Endodermal cell (in vitro differentiated cells): Measurements from ENCODE around the gene ACOT2. TPM values are rescaled to one million over a fixed set of nuclear protein-coding genes. Genes with fewer than 3 reads are reported as not detected.
A peak's percentile ranks its signal among the peaks of the same experiment; 100 is the strongest.

ENCODE experiments used
- DNase-seq: peaks from one replicate; pipeline ENCODE4 v3.0.0-alpha.2; 2017
- H3K27ac ChIP-seq: 2 replicates; pipeline ENCODE4 v1.5.1; 2013; ENCODE audit warnings: mild to moderate bottlenecking, low read depth, low read length, moderate library complexity
- H3K27me3 ChIP-seq: 2 replicates; pipeline ENCODE4 v1.6.1; 2013; ENCODE audit warnings: mild to moderate bottlenecking, low read length, moderate library complexity; ENCODE audit not compliant: insufficient read depth, control insufficient read depth, poor library complexity, severe bottlenecking
- H3K36me3 ChIP-seq: 2 replicates; pipeline ENCODE4 v1.7.0; 2013; ENCODE audit warnings: mild to moderate bottlenecking, low read length, moderate library complexity; ENCODE audit not compliant: control insufficient read depth, insufficient read depth
- H3K4me1 ChIP-seq: one replicate; pipeline ENCODE4 v1.7.0; 2013; ENCODE audit warnings: low read length; ENCODE audit not compliant: control insufficient read depth, insufficient read depth
- H3K4me3 ChIP-seq: 2 replicates; pipeline ENCODE4 v1.5.1; 2013; ENCODE audit warnings: mild to moderate bottlenecking, low read length, moderate library complexity
- H3K9ac ChIP-seq: 2 replicates; pipeline ENCODE4 v1.6.1; 2013; ENCODE audit warnings: mild to moderate bottlenecking, low read length, moderate library complexity; ENCODE audit not compliant: poor library complexity, severe bottlenecking; ENCODE audit errors: extremely low read depth
- H3K9me3 ChIP-seq: 2 replicates; pipeline ENCODE4 v1.6.1; 2013; ENCODE audit warnings: mild to moderate bottlenecking, low read length, moderate library complexity; ENCODE audit not compliant: control insufficient read depth
- H3K27ac Mint-ChIP-seq: 2 replicates; pipeline ENCODE4 v1.8.0; 2020; ENCODE audit warnings: mixed read lengths
- H3K27me3 Mint-ChIP-seq: 2 replicates; pipeline ENCODE4 v1.8.0; 2021; ENCODE audit warnings: mild to moderate bottlenecking, mixed read lengths; ENCODE audit not compliant: insufficient read depth
- H3K36me3 Mint-ChIP-seq: 2 replicates; pipeline ENCODE4 v1.8.0; 2020; ENCODE audit warnings: low read depth, mixed read lengths
- H3K4me1 Mint-ChIP-seq: 2 replicates; pipeline ENCODE4 v1.8.0; 2020; ENCODE audit warnings: mixed read lengths
- H3K4me3 Mint-ChIP-seq: 2 replicates; pipeline ENCODE4 v1.8.0; 2020; ENCODE audit warnings: mild to moderate bottlenecking, moderate library complexity, mixed read lengths
- H3K9me3 Mint-ChIP-seq: 2 replicates; pipeline ENCODE4 v1.8.0; 2020; ENCODE audit warnings: mild to moderate bottlenecking, mixed read lengths
- CTCF ChIP-seq: fragments of 200-600 bp; sonication (generic); conservative IDR thresholded peaks from 2 replicates; pipeline ENCODE4 v1.5.0; 2021; ENCODE audit warnings: antibody characterized with exemption, mild to moderate bottlenecking
- whole genome bisulfite sequencing, 2 experiments: methylation state at CpG; one replicate each; pipeline versions ENCODE4 v1.1.5 to v1.1.7; 2013; ENCODE audit warnings: missing lambda C conversion rate in 2 of 2, mixed read lengths in 1 of 2; ENCODE audit not compliant: insufficient coverage in 1 of 2, insufficient read length in 1 of 2; 5-methylcytosine and 5-hydroxymethylcytosine counted together
- total RNA-seq, 2 donors: library from RNA; stranded (reverse); fragmentation: NEBNext Ultra II Directional in 1 of 2; extraction: Animal tissue kit (Norgen Biotek cat#: 25700) in 1 of 2; gene quantifications; 2 replicates in 1 of 2; 3 replicates in 1 of 2; pipeline ENCODE4 v1.2.1, GENCODE V29; 2021

Gene ACOT2
- total RNA-seq, 2 donors from 2014 or later: 5.0 to 12.3 TPM

- Mint-ChIP-seq H3K4me1 (peaks cover 7% of the 10 kb centered on the region), H3K36me3 (no peaks in the 10 kb centered on the region), H3K4me3 (no peak overlapping the region), H3K27me3 (peaks cover 9% of the 10 kb centered on the region), H3K9me3 (no peaks in the 10 kb centered on the region), H3K27ac (no peak overlapping the region)
- no peak for TF ChIP-seq CTCF
- DNase-seq: peak; percentile 59
- WGBS, 2 experiments: 67 to 74% methylated on average over 4 of the region's 4 CpGs
- H3K4me1 ChIP-seq: peaks cover 4% of the 10 kb centered on the region
- H3K9ac ChIP-seq: no peak overlapping the region
- H3K27ac ChIP-seq: no peak overlapping the region
- peaks cover 13% of the 10 kb centered on the region for H3K27me3 ChIP-seq
- H3K36me3 ChIP-seq: no peaks in the 10 kb centered on the region
- no peaks in the 10 kb centered on the region for H3K9me3 ChIP-seq
- no peak overlapping the region for H3K4me3 ChIP-seq
Measured at GRCh38 chr14:73616831-73617230, 47.8 kb downstream of the ACOT2 start.

- Histone ChIP-seq H3K4me1 (peaks cover 4% of the 10 kb centered on the region), H3K27me3 (no peaks in the 10 kb centered on the region), H3K27ac (no peak overlapping the region), H3K9me3 (no peaks in the 10 kb centered on the region), H3K9ac (no peak overlapping the region), H3K36me3 (no peaks in the 10 kb centered on the region), H3K4me3 (no peak overlapping the region)
- no peak for TF ChIP-seq CTCF
- Mint-ChIP-seq H3K4me3 (no peak overlapping the region), H3K4me1 (peaks cover 5% of the 10 kb centered on the region), H3K36me3 (no peaks in the 10 kb centered on the region), H3K27ac (no peak overlapping the region), H3K27me3 (no peaks in the 10 kb centered on the region), H3K9me3 (peaks cover 2% of the 10 kb centered on the region)
- DNase-seq: no peak
- 93% methylated on average over 1 of the region's 1 CpG; no CpG with 5 or more reads in 1 of the 2 experiments for WGBS, 2 experiments
Measured at GRCh38 chr14:73619524-73619923, 50.5 kb downstream of the ACOT2 start.

- no peak overlapping the region for H3K27ac ChIP-seq
- Mint-ChIP-seq H3K9me3 (peaks cover 2% of the 10 kb centered on the region), H3K27me3 (no peaks in the 10 kb centered on the region), H3K27ac (no peak overlapping the region), H3K4me3 (no peak overlapping the region), H3K4me1 (peaks cover 5% of the 10 kb centered on the region), H3K36me3 (no peaks in the 10 kb centered on the region)
- TF ChIP-seq CTCF: no peak
- no peak for DNase-seq
- H3K4me3 ChIP-seq: no peak overlapping the region
- H3K27me3 ChIP-seq: no peaks in the 10 kb centered on the region
- no peak overlapping the region for H3K9ac ChIP-seq
- H3K36me3 ChIP-seq: no peaks in the 10 kb centered on the region
- 92 to 95% methylated on average over 6 to 10 of the region's 10 CpGs for WGBS, 2 experiments
- peaks cover 4% of the 10 kb centered on the region for H3K4me1 ChIP-seq
- no peaks in the 10 kb centered on the region for H3K9me3 ChIP-seq
Measured at GRCh38 chr14:73620268-73620667, 51.3 kb downstream of the ACOT2 start.
